ENCODE data around the gene MSI2. TPM values are rescaled to one million over a fixed set of nuclear protein-coding genes. Genes with fewer than 3 reads are reported as not detected.

MSI2 gene
- total RNA-seq, 4 donors from 2014 or later = 19.7 to 35.8 (median 22.4) TPM

- H3K4me1 ChIP-seq = no peaks in the 10 kb centered on the region
- TF ChIP-seq POLR2AphosphoS5 (IDR thresholded peaks at IDR 0.05) = no peak
- TF ChIP-seq EP300 (IDR thresholded peaks at IDR 0.05) = no peak
- no peak for TF ChIP-seq POLR2A (IDR thresholded peaks at IDR 0.05)
- TF ChIP-seq CTCF (IDR thresholded peaks at IDR 0.05) = no peak
- no peaks in the 10 kb centered on the region for H3K27me3 ChIP-seq
- no peak overlapping the region for H3K27ac ChIP-seq
- no peak overlapping the region for H3K4me3 ChIP-seq
- 92% methylated on average over 7 of the region's 7 CpGs for WGBS
- H3K9me3 ChIP-seq = peaks cover 7% of the 10 kb centered on the region
- DNase-seq (ENCODE audit: low spot score in 2 of 2) = no peak
- no peaks in the 10 kb centered on the region for H3K36me3 ChIP-seq
Measured at GRCh38 chr17:57397402-57397801, 141.1 kb downstream of the MSI2 start.

GRCh38 chr17:57399690-57400089 lies 143.4 kb downstream of the MSI2 start:
- no peaks in the 10 kb centered on the region for H3K9me3 ChIP-seq
- no peak overlapping the region for H3K4me3 ChIP-seq
- H3K27me3 ChIP-seq = no peaks in the 10 kb centered on the region
- DNase-seq (ENCODE audit: low spot score in 2 of 2) = no peak
- no peaks in the 10 kb centered on the region for H3K36me3 ChIP-seq
- TF ChIP-seq CTCF (IDR thresholded peaks at IDR 0.05) (no peak), POLR2A (IDR thresholded peaks at IDR 0.05) (no peak), POLR2AphosphoS5 (IDR thresholded peaks at IDR 0.05) (no peak), EP300 (IDR thresholded peaks at IDR 0.05) (no peak)
- WGBS = 81% methylated on average over 7 of the region's 7 CpGs
- no peak overlapping the region for H3K27ac ChIP-seq
- no peaks in the 10 kb centered on the region for H3K4me1 ChIP-seq

GRCh38 chr17:57400648-57401047 lies 144.3 kb downstream of the MSI2 start:
- no peak for DNase-seq (ENCODE audit: low spot score in 2 of 2)
- Histone ChIP-seq H3K27ac (no peak overlapping the region), H3K27me3 (no peaks in the 10 kb centered on the region), H3K4me1 (no peaks in the 10 kb centered on the region), H3K36me3 (no peaks in the 10 kb centered on the region), H3K9me3 (no peaks in the 10 kb centered on the region), H3K4me3 (no peak overlapping the region)
- 97% methylated on average over 8 of the region's 8 CpGs for WGBS
- no peak for TF ChIP-seq CTCF (IDR thresholded peaks at IDR 0.05)
- TF ChIP-seq EP300 (IDR thresholded peaks at IDR 0.05) = no peak
- TF ChIP-seq POLR2A (IDR thresholded peaks at IDR 0.05) = no peak
- no peak for TF ChIP-seq POLR2AphosphoS5 (IDR thresholded peaks at IDR 0.05)

GRCh38 chr17:57401556-57402488 lies 145.5 kb downstream of the MSI2 start:
- Histone ChIP-seq H3K4me1 (no peaks in the 10 kb centered on the region), H3K9me3 (no peaks in the 10 kb centered on the region), H3K4me3 (no peak overlapping the region), H3K36me3 (no peaks in the 10 kb centered on the region), H3K27ac (no peak overlapping the region), H3K27me3 (no peaks in the 10 kb centered on the region)
- 87% methylated on average over 13 of the region's 15 CpGs for WGBS
- DNase-seq (ENCODE audit: low spot score in 2 of 2) = no peak
- TF ChIP-seq POLR2AphosphoS5 (IDR thresholded peaks at IDR 0.05) (no peak), CTCF (IDR thresholded peaks at IDR 0.05) (no peak), EP300 (IDR thresholded peaks at IDR 0.05) (no peak), POLR2A (IDR thresholded peaks at IDR 0.05) (no peak)

GRCh38 chr17:57402681-57403180 lies 146.4 kb downstream of the MSI2 start:
- WGBS = 81% methylated on average over 5 of the region's 5 CpGs
- Histone ChIP-seq H3K9me3 (no peaks in the 10 kb centered on the region), H3K27ac (no peak overlapping the region), H3K4me3 (no peak overlapping the region), H3K4me1 (no peaks in the 10 kb centered on the region), H3K27me3 (no peaks in the 10 kb centered on the region), H3K36me3 (no peaks in the 10 kb centered on the region)
- TF ChIP-seq POLR2AphosphoS5 (IDR thresholded peaks at IDR 0.05) (no peak), CTCF (IDR thresholded peaks at IDR 0.05) (no peak), EP300 (IDR thresholded peaks at IDR 0.05) (no peak), POLR2A (IDR thresholded peaks at IDR 0.05) (no peak)
- no peak for DNase-seq (ENCODE audit: low spot score in 2 of 2)

Data from suprapubic skin (tissue), 4 donors.